ENCODE data around the gene ABHD14A.
"Not testable (repeated sequence)": the region's sequence is repeated elsewhere in the genome, so short reads cannot be mapped to it uniquely, and the experiment has no call there.

The ABHD14A gene

DNA sequence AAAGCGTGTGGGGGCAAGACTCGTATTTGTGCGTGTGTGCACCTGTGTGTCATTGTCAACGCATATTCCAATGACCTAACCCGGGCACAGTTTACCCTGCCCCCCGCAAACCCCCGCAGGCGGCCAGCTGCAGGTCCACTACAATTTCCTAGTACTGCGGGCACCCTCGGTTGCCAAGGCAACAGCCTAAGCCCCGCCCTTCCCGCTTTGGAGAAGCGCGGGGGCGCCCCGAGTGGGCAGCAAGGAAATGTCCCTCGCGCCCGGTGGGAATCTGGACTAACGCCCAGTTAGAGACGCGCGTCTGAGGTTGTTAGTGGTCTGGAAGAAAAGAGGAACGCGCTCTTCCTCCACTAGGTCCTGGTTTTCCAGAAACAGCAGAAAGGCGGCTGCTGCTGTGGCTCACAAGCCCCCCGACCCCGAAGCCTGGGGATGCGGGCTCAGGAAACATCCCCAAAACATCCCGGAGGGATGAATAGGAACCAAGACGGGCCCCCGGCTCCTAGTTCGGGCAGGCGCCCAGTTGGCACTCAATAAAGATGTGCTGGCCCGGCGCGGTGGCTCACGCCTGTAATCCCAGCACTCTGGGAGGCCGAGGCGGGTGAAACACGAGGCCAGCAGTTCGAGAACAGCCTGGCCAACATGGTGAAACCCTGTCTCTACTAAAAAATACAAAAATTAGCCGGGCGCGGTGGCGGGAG, 1.1 kb downstream of the ABHD14A start:
- DNase-seq, result no peak

DNA sequence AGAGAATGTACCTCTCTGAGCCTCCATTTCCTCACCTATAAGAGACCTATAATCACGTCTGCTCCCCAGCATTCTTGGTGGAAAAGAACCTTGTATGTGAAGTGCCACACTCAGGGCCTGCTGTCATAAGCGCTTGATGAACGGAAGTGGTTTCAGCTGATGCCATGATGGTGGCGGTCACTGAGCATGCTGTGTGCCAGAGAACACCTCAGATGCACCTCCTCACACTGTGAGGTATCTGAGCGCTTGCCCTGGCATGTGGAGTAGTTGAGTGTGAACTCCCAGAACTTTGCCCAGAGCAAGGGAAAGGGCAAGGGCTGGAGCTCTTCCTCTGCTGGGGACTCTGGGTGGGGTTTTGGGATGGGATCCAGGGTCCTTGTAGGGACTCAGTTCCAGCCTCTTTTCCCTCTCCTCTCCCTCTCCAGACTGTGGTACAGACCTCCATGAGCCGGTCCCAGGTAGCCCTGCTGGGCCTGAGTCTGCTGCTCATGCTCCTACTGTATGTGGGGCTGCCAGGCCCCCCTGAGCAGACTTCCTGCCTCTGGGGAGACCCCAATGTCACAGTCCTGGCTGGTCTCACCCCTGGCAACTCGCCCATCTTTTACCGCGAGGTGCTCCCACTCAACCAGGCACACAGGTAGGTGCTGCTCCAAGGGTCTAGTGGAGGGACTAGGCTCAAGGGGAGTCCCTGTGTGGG, 2.7 kb downstream of the ABHD14A start:
- no peak for DNase-seq

DNA sequence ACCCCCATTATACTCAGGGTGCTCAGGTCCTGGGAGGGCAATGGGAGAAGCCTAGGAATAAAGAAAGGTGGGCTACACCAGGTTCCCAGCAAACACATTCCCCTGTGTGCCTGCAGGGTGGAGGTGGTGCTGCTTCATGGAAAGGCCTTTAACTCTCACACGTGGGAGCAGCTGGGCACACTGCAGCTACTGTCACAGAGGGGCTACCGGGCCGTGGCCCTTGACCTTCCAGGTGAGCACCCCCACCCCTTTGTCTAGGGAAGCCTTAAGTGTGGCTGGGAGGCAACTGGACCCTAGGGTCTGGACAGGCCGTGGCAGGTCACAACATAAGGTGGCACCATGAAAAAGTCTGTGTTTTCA, 3.3 kb downstream of the ABHD14A start:
- no peak for DNase-seq

DNA sequence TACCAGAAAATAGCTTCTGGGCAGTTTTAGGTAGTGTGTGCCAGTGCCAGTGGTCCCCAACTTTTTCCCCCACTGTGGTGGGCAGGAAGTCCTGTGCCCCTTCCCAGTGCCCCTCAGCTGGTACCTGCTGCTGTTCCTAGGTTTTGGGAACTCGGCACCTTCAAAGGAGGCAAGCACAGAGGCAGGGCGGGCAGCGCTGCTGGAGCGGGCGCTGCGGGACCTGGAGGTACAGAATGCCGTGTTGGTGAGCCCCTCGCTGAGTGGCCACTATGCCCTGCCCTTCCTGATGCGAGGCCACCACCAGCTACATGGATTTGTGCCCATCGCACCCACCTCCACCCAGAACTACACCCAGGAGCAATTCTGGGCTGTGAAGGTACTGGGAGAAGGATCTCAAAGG, 5.4 kb downstream of the ABHD14A start:
- DNase-seq, result no peak

DNA sequence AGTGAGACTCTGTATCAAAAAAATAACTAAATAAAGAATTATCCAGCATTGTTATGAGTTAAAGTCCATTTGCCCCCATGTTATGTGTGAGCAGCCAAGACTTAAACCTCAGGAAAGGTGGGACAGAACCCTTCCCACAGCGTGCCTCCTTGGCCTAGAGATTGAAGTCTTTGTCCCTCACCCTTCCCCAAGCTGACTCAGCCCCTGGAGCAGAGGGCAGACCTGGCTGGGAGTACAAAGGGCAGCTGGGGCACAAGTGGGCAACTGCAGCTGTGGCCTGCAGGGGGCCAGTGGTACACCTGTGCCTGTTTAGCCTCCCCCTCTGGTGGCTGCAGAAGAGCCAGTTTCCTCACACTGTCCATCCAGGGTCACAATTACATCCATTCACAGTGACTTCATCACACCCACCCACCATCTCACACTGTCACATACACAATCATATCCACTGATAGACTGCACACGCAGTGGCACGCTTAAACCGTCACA, 7.5 kb downstream of the ABHD14A start:
- peak; percentile 73 for DNase-seq

DNA sequence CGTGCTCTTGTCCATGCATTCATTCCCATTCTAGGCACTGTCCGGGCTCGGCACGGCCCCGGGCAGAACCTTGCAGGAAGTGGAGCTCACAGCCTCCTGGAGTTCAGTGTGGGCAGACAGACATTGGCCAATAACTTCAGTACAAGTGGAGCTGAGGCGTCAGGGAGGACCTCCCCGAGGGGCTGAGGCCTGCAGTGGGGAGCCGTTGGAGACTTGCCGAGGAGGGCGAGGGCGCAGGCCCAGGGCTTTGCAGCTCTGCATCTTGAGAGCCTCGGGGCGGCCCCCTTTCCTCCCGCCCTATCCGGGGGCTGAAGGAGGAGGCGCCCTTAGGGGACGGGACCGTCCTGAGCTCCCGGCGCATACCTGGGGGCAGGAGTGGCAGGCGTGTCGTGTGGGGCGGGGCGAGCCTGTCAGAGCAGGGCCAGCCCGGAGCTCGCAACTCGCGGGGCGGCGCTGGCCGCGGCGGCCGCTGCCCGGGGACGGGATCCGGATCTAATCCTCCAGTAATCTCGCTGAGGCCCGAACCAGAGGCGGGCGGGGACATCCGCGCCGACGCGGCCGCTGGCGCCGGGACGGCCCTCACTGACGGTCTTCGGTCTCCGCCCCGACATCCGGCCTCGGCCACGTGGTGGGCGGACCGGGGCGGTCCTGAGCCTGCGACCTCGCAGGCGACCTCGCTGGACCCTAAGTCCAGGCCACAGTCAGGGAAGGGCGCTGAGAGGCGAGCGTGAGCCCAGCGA, 8.1 kb downstream of the ABHD14A start, which contains the start of gene ACY1:
ACY1 (plus strand) TSS at position 698 of the 740 bp plus-strand sequence. CDS start 530 bp downstream, outside the sequence.
- peak; percentile 91 for DNase-seq

DNA sequence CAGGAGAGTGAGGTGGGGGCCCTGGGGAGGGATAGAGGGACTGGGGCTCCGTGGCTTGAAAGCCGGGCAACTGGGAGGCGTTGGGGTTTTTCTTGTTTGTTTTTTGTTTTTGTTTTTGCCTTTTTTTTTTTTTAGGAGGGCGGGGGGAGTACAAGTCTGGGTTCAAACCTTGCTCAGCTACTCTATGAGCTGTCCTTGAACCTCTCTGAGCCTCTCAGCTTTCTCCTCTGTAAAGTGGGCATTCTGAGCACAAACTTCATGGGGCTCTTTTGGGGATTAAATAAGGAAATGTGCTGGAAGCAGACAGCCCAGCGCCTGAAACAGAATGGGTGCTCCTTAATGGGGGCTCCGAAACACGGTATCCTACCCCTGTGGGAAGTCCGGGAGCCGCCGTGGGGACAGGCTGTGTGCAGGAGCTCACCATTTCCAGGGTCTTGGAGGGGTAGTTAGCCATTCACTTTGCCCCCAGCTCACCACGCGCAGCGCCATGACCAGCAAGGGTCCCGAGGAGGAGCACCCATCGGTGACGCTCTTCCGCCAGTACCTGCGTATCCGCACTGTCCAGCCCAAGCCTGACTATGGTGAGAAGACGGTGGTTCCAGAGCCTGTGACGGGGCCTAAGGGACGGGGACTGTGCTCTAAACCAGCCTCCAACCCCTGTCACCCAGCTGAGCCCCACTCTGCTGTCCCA, 8.9 kb downstream of the ABHD14A start:
- no peak for DNase-seq

DNA sequence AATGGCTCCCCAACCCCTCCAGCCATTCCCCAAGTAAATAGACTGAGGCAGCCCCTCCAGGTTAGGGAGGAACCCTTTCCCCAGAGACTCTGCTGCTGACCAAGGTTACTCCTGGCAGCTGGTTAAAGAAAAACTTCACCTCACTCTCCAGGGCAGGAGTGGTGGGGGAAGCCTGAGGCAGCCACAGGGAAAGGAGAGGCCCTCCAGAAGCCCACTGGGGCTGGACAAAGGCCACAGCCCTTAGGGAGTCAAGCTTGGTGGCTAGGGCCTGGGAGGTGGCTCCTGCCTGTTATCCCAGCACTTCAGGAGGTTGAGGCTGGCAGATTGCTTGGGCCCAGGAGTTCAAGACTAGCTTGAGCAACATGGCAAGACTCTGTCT, 9.4 kb downstream of the ABHD14A start:
- no peak for DNase-seq

DNA sequence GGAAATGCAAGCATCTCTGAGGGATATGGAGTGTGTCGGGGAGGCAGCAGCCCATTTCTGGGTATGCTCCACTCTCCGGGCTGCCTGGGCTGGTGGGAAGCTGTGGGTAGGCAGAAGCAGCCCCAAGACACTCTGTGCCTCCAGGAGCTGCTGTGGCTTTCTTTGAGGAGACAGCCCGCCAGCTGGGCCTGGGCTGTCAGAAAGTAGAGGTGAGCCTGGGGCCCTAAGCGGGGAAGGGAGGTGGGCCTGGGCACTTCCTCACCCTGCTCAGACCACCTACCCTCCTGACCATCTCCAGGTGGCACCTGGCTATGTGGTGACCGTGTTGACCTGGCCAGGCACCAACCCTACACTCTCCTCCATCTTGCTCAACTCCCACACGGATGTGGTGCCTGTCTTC, 10.2 kb downstream of the ABHD14A start:
- DNase-seq, result no peak

DNA sequence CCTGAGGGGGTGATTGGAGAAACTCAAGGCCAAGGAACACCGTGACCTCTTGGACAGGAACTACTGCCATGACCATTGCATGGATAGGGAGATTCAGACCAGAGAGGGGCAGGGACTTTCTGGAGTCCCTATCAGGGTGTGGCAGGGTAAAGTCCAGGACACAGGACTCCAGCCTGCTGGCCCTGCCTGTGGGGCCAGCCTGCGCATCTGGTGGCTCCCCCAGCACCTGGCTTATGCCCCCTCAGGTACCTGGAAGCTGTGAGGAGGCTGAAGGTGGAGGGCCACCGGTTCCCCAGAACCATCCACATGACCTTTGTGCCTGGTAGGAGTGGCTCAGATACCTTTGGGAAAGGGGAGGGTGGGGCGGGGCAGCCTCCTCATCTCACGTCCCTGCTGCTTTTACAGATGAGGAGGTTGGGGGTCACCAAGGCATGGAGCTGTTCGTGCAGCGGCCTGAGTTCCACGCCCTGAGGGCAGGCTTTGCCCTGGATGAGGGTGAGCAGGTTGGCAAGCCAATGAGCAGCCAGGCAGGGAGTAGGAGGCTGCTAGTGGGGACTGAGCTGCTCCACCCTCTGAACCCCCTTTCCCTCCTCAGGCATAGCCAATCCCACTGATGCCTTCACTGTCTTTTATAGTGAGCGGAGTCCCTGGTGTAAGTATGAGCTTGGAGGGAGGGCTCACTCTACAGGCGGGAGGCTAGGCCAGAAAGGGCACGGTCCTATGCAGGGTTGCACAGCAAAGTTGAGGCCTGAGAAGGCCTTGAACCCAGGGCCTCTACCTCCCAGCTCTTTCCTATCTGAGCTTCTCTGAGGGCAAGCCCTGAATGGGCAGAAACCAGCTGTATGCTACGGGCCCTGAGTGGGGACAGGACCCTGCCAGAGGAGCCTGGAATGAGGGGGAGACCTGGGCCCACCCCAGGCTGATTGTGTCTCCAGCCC, 11.4 kb downstream of the ABHD14A start:
- DNase-seq, result no peak

DNA sequence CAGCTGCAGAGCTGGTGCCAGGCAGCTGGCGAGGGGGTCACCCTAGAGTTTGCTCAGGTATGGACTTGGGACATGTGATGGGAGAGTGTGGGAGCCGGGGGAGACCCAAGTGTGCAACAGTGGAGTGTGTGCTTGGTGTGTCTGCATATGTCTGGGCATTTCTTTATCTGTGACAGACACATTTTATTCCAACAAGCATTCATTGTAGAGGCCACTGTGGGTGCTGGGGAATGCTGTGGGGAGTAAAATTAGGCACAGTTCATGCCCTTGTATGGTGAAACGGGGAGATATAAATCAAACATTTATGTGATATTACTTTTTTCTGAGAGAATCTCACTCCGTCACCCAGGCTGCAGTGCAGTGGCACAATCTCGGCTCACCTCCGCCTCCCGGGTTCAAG, 12.7 kb downstream of the ABHD14A start:
- no peak for DNase-seq

DNA sequence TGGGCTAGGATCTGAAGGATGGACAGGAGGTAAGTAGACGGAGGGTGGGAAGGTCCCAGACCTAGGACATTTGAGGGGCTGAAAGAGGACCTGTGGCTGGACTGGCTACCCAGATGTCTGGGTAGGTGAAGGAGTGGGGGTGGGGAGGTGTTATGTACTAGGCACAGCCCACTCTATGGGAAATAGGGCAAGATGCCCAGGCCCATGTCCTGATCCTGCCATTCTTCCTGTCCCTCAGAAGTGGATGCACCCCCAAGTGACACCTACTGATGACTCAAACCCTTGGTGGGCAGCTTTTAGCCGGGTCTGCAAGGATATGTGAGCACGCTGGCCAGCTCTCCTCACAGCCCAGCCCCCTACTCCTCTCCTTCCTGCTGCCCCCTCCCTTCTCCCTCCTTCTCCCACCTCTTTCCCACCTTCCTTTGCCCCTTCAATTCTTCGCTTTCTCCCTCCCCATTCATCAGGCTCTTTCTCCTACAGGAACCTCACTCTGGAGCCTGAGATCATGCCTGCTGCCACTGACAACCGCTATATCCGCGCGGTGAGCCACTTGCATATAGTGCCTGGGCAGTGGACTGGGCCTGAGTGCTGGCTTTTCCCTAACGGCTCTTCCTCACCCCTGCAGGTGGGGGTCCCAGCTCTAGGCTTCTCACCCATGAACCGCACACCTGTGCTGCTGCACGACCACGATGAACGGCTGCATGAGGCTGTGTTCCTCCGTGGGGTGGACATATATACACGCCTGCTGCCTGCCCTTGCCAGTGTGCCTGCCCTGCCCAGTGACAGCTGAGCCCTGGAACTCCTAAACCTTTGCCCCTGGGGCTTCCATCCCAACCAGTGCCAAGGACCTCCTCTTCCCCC, 13.7 kb downstream of the ABHD14A start:
- DNase-seq, result no peak

DNA sequence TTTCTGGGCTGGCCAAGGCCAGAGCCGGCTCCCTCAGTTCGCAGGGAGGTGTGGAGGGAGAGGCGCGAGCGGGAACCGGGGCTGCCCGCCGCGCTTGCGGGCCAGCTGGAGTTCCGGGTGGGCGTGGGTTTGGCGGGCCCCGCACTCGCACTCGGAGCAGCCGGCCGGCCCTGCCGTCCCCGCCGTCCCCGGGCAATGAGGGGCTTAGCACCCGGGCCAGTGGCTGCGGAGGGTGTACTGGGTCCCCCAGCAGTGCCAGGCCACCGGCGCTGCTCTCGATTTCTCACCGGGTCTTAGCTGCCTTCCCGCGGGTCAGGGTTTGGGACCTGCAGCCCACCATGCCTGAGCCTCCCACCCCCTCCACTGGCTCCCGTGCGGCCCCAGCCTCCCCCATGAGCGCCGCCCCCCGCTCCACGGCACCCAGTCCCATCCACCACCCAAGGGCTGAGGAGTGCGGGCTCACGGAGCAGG, 15.7 kb downstream of the ABHD14A start:
- not testable (repeated sequence) for DNase-seq

DNA sequence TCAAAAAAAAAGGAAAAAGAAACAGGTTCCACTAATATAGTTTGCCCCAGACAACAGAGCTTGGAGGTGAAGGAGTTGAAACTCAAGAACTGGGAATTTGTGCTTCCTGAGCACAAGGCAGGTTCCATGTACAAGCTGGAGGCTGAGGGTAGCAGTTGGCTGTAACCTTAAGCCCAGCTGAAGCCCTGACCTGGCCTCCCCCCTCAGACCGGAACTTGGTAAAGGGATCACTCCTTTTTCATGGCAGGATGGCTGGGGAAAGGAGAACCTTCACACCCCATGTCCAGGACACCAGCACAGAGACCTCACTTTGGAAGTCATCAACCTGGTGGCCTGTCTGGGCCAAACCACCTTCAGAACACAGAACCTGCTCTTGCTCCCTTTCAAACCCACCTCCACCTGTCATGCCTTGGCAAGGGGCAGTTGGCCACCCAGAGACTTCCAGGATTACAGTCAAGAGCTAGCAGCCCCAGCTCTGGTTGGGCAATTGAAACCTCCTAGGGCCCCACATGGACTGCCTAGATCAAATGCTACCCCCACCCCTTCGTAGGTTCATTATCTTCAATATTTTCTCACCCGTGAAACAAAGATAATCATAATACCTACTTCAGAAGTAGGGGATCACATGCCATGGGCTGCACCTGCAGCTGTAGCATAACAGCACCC, 17.3 kb downstream of the ABHD14A start:
- DNase-seq, result no peak

DNA sequence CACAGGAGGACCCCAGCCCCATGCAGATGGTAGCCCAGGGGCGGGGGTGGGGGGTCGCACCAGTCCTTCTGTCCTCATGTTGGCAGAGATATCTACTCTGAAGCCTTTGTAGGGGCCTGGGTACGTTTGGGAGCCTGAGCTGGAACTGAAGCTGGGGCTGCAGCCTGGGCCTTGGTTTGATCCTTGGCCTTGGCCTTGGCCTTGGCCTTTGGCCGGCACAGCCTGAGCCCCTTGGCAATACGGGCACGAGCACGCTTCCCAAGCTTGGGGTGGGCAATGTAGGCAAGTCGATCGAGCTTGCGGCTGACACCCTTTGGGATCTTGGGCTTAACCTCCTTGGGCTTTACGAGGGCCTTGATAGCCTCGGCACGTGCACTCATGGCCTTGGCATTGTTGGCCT, 18.8 kb downstream of the ABHD14A start:
- not testable (repeated sequence) for DNase-seq

DNA sequence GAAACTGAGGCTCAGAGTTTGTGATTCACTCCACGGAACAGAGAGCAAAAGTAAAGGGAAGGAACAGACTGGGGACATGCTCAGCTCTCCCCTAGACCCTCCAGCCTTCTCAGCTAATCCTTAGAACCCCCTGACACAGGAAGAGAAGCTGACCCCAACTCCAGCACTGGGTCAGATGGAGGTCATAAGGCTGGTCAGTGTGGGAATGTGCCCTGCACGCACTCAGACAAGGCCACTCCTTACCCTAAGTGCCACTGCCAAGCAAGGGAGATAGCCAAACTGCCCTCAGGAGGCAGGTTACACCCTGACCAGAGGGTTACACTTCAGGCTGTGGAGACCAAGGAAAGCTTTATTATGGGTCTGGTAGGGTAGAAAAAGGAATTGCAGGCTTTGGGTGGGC, 19.7 kb downstream of the ABHD14A start:
- DNase-seq, result no peak

DNA sequence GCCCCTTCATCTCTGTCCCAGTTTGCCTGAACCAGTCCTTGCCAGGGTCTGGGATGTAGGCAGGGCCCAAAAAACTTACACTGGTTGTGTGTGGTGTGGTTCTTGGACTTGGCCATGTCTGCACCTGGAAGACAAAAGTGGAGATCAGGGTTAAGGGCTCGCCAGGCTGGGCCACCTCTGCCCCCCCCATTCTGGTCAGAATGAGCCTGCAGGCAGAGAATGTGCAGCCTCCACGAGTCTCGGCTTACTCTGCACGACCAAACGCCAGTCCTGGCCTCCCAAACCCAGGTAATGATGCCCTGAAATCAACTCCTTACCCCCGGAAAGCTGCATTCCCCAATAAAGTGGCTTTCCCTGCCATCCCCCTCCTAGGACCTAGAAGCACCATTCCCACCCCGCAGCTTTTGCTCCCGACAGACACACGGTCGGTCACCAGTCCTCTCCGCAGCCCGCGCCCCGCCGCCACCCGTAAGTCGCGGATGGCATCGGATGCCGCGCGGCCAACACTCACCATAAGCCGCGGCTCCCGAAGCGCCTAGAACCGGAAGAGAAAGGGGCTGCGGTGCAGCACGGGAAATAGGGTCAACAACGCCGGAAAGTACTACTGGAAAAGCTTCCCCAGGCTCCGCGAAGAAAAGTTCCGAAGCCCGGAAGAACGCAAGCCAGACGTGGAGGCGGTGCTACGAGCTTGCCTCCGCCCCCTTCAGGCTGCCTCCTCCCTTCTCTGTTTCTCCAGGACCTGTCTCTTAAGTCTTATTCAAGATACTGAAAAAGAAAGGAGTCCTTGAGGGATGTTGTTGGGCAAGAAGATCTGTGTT, 20.7 kb downstream of the ABHD14A start, which contains the start of gene RPL29:
RPL29 (minus strand) TSS at position 550 of the 818 bp plus-strand sequence; CDS start at position 116, 434 bp downstream.
- peak; percentile 95 for DNase-seq

DNA sequence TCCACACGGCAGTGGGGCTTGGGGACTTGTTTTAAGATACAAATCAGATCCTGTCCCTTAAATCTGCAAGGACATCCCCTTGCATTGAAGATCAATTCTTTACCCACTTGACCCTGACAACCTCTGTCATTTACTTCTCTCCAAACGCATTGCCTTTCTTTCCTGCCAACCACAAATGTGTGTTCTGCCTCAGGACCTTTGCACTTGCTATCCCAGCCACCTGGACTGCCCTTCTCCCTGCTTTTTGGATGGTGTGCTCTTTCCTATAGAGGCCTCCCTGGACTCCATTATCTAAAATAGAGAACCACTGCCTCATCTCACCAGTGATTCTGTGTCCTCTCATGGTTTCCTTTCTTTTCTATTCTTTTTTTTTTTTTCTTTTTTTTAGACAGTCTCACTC, 22.3 kb downstream of the ABHD14A start:
- DNase-seq, result no peak

DNA sequence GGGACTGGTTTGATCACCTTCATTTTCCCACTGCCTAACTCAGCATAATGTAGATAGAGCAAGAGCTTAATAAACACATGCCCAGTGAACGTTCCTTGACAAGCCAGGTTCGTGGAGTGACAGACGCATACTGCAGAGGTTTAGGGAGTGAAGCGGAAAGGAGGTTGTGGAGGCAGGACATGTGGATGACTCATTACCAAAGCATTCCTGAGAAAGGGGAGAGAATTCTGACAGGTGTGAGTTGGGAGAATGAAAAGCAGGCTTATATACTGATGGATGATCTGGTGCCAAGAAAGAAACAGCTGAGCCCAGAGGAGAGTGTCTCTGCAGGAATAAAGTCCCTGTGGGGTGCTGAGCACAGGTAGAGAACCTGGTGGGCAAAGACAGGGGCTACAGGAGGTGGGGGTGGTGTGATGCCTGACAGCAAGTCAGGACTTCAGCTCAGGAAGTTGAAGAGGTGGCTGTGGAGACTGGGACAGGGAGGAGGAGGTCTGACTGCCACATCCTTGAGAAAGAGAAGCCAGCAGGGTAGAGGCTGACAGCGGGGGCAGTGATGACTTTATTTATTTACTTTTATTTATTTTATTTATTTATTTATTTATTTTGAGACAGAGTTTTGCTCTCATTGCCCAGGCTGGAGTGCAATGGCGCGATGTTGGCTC, 23.2 kb downstream of the ABHD14A start:
- no peak for DNase-seq

Data from activated CD8-positive, alpha-beta memory T cell treated with anti-CD3 and anti-CD28 coated beads for 24 hours (primary cell).